GM21447 (cell line): ENCODE measurements around the gene AARS2.

Experiments used
- ATAC-seq: cut with Tn5 transposase; IDR thresholded peaks from one replicate; pipeline ENCODE4 v1.9.1; 2021; ENCODE audit not compliant: unreplicated experiment

The AARS2 gene

GRCh38 chr6:44251576-44252524 lies 61.3 kb downstream of the AARS2 start:
- no peak for ATAC-seq

GRCh38 chr6:44250718-44251123 lies 62.4 kb downstream of the AARS2 start:
- ATAC-seq: no peak

DNA sequence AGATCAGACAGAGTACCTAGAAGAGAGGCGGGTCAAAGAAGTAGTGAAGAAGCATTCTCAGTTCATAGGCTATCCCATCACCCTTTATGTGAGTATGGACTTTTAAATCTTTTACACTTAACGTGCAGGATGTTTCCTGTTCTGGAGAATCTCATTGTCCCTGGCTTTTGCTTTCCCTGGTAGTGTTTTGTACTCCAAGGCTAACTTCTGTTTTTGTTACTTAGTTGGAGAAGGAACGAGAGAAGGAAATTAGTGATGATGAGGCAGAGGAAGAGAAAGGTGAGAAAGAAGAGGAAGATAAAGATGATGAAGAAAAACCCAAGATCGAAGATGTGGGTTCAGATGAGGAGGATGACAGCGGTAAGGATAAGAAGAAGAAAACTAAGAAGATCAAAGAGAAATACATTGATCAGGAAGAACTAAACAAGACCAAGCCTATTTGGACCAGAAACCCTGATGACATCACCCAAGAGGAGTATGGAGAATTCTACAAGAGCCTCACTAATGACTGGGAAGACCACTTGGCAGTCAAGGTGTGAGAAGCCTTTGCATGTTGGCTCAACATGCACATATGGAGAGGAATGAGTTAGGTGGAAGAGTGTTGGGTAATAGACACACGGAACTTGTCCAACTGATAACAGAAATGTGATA lies 63.0 kb downstream of the AARS2 start:
- ATAC-seq: no peak
